CD14-positive monocyte (primary cell): ENCODE measurements around the gene ACSS2. TPM values are rescaled to one million over a fixed set of nuclear protein-coding genes. Genes with fewer than 3 reads are reported as not detected.
A peak's percentile ranks its signal among the peaks of the same experiment; 100 is the strongest.

Source experiments
- DNase-seq, 3 donors: peaks; one replicate each; pipeline ENCODE4 v3.0.0-alpha.2; 2011 to 2022
- H2AFZ ChIP-seq: 2 replicates; pipeline ENCODE4 v1.6.0; 2012; ENCODE audit warnings: mild to moderate bottlenecking, low read depth, low read length, inconsistent platforms; ENCODE audit not compliant: insufficient read depth, poor library complexity, severe bottlenecking
- H3K27ac ChIP-seq, 2 donors: 1 replicate in 1 of 2; 2 replicates in 1 of 2; pipeline ENCODE4 v1.5.1; 2012 to 2013; ENCODE audit warnings: low read length in 2 of 2, control low read depth in 1 of 2, inconsistent platforms in 1 of 2, low read depth in 1 of 2, mild to moderate bottlenecking in 1 of 2
- H3K27me3 ChIP-seq, 2 donors: one replicate each; pipeline versions ENCODE4 v1.6.0 to v1.6.1; 2011 to 2013; ENCODE audit warnings: low read length in 2 of 2; ENCODE audit not compliant: control insufficient read depth in 2 of 2, insufficient read depth in 2 of 2
- H3K36me3 ChIP-seq, 2 donors: replicated peaks in 1 of 2; 1 replicate in 1 of 2; 2 replicates in 1 of 2; pipeline versions ENCODE4 v1.5.1 to v1.6.1; 2012 to 2013; ENCODE audit warnings: low read length in 2 of 2, control low read depth in 1 of 2, inconsistent platforms in 1 of 2, mild to moderate bottlenecking in 1 of 2; ENCODE audit not compliant: insufficient read depth in 2 of 2, control insufficient read depth in 1 of 2
- H3K4me1 ChIP-seq, 2 donors: 1 replicate in 1 of 2; 2 replicates in 1 of 2; pipeline versions ENCODE4 v1.5.1 to v1.6.1; 2012 to 2013; ENCODE audit warnings: low read length in 2 of 2, control low read depth in 1 of 2, inconsistent platforms in 1 of 2, mild to moderate bottlenecking in 1 of 2, moderate library complexity in 1 of 2; ENCODE audit not compliant: insufficient read depth in 2 of 2, control insufficient read depth in 1 of 2
- H3K4me2 ChIP-seq: replicated peaks from 2 replicates; pipeline ENCODE3; 2012; ENCODE audit warnings: low read length, moderate library complexity, mild to moderate bottlenecking; ENCODE audit not compliant: poor library complexity, severe bottlenecking; ENCODE audit errors: extremely low read depth
- H3K4me3 ChIP-seq, 3 experiments: fragments of 200-600 bp in 1 of 3; sonication (generic) in 1 of 3; replicated peaks in 1 of 3; 1 replicate in 2 of 3; 2 replicates in 1 of 3; pipeline ENCODE4 v1.5.1; 2011 to 2013; ENCODE audit warnings: low read length in 3 of 3, mild to moderate bottlenecking in 3 of 3, control low read depth in 2 of 3, low read depth in 2 of 3, inconsistent platforms in 1 of 3, moderate library complexity in 1 of 3
- H3K79me2 ChIP-seq: 2 replicates; pipeline ENCODE4 v1.6.0; 2012; ENCODE audit warnings: mild to moderate bottlenecking, control low read depth, inconsistent platforms, low read length, moderate library complexity; ENCODE audit not compliant: insufficient read depth
- H3K9ac ChIP-seq: 2 replicates; pipeline ENCODE4 v1.6.0; 2017; ENCODE audit warnings: low read length, mild to moderate bottlenecking; ENCODE audit not compliant: insufficient read depth, poor library complexity, severe bottlenecking
- H3K9me3 ChIP-seq, 2 donors: replicated peaks in 1 of 2; 1 replicate in 1 of 2; 2 replicates in 1 of 2; pipeline versions ENCODE4 v1.5.1 to v1.6.1; 2012 to 2013; ENCODE audit warnings: low read length in 2 of 2, control low read depth in 1 of 2; ENCODE audit not compliant: control insufficient read depth in 1 of 2, insufficient read depth in 1 of 2
- H4K20me1 ChIP-seq: 2 replicates; pipeline ENCODE4 v1.6.0; 2012; ENCODE audit warnings: mild to moderate bottlenecking, low read length, control low read depth, moderate library complexity; ENCODE audit not compliant: insufficient read depth
- H3K27ac Mint-ChIP-seq, 7 donors: one replicate each; pipeline ENCODE4 v1.8.0; 2020; ENCODE audit warnings: mild to moderate bottlenecking in 7 of 7, mixed read lengths in 7 of 7, moderate library complexity in 6 of 7, inconsistent platforms in 2 of 7
- H3K27me3 Mint-ChIP-seq, 3 donors: one replicate each; pipeline ENCODE4 v1.8.0; 2021 to 2022; ENCODE audit warnings: low read depth in 3 of 3, mild to moderate bottlenecking in 3 of 3, mixed read lengths in 3 of 3, moderate library complexity in 3 of 3, inconsistent platforms in 1 of 3
- H3K36me3 Mint-ChIP-seq, 2 donors: one replicate each; pipeline ENCODE4 v1.8.0; 2020; ENCODE audit warnings: mixed read lengths in 2 of 2, inconsistent platforms in 1 of 2, mild to moderate bottlenecking in 1 of 2
- H3K4me1 Mint-ChIP-seq: one replicate; pipeline ENCODE4 v1.8.0; 2020; ENCODE audit warnings: mild to moderate bottlenecking, mixed read lengths
- H3K4me3 Mint-ChIP-seq, 2 donors: one replicate each; pipeline ENCODE4 v1.8.0; 2020; ENCODE audit warnings: mild to moderate bottlenecking in 2 of 2, mixed read lengths in 2 of 2, moderate library complexity in 1 of 2
- H3K9me3 Mint-ChIP-seq, 7 donors: one replicate each; pipeline ENCODE4 v1.8.0; 2020 to 2022; ENCODE audit warnings: mixed read lengths in 7 of 7, mild to moderate bottlenecking in 6 of 7, moderate library complexity in 6 of 7, inconsistent platforms in 2 of 7
- WGBS: methylation state at CpG from one replicate; pipeline ENCODE4 v1.1.5; 2013; ENCODE audit warnings: missing lambda C conversion rate; ENCODE audit not compliant: insufficient coverage; 5-methylcytosine and 5-hydroxymethylcytosine counted together
- intact Hi-C, 2 donors: fragments of 100-400 bp; cut with micrococcal nuclease; formaldehyde crosslinking; loops; one replicate each; pipeline versions ENCODE4 v1.15.0 to v1.15.1; 2023
- polyA plus RNA-seq, 3 donors: library from polyadenylated mRNA; depleted of rRNA in 1 of 3; unstranded in 2 of 3; stranded (reverse) in 1 of 3; fragments of 300-500 nt in 2 of 3; fragments of >200 nt in 1 of 3; fragmentation: Illumina TruSeq in 2 of 3; gene quantifications; 1 replicate in 2 of 3; 2 replicates in 1 of 3; pipeline ENCODE4 v1.2.3, GENCODE V29; 2012 to 2021
- TF ChIP-seq, protein P1 (sequence below): fragments of 200-600 bp; IDR thresholded peaks from one replicate; pipeline ENCODE4 v1.8.0; 2022; ENCODE audit warnings: antibody characterized with exemption, mild to moderate bottlenecking

ACSS2 gene
- polyA plus RNA-seq, 3 donors: 37.7 to 67.2 (median 48.4) TPM

DNA sequence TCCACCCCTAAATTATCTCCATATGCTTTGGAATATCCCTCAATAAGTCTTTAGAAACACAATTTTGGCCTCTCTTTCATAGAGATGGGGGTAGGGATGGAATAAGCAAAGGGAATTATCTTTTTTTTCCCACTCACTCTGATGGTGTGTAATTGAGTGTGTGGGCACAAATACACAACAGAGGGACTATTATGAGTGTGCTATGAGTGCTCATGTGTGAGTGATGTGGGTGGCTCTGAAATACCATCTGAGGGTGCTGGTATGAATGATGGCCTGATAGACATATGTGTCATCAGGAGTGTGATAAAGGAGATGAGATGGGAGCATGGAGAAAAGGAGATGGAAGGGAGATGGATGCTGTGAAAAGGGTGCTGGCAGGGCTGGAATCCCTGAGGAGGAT lies 43.6 kb downstream of the ACSS2 start:
- peaks cover 0 to 2% (median 0%) of the 10 kb centered on the region in 7 donors for H3K9me3 Mint-ChIP-seq
- peaks cover 0 to 2% (median 0%) of the 10 kb centered on the region in 3 donors for H3K27me3 Mint-ChIP-seq
- H3K36me3 Mint-ChIP-seq: peaks cover 5 to 37% of the 10 kb centered on the region in 2 donors
- Histone ChIP-seq H4K20me1 (no peaks in the 10 kb centered on the region), H3K27me3 (no peaks in the 10 kb centered on the region), H3K27ac (no peak overlapping the region), H3K4me2 (no peak overlapping the region), H3K9ac (no peak overlapping the region), H2AFZ (no peak overlapping the region), H3K4me3 (no peak overlapping the region), H3K79me2 (no peaks in the 10 kb centered on the region), H3K9me3 (no peaks in the 10 kb centered on the region), H3K36me3 (peaks cover 67 to 100% of the 10 kb centered on the region in 2 donors), H3K4me1 (no peaks in the 10 kb centered on the region)
- DNase-seq: no peak
- peaks cover 1% of the 10 kb centered on the region for H3K4me1 Mint-ChIP-seq
- H3K4me3 Mint-ChIP-seq: no peak overlapping the region
- TF ChIP-seq, protein P1, sequence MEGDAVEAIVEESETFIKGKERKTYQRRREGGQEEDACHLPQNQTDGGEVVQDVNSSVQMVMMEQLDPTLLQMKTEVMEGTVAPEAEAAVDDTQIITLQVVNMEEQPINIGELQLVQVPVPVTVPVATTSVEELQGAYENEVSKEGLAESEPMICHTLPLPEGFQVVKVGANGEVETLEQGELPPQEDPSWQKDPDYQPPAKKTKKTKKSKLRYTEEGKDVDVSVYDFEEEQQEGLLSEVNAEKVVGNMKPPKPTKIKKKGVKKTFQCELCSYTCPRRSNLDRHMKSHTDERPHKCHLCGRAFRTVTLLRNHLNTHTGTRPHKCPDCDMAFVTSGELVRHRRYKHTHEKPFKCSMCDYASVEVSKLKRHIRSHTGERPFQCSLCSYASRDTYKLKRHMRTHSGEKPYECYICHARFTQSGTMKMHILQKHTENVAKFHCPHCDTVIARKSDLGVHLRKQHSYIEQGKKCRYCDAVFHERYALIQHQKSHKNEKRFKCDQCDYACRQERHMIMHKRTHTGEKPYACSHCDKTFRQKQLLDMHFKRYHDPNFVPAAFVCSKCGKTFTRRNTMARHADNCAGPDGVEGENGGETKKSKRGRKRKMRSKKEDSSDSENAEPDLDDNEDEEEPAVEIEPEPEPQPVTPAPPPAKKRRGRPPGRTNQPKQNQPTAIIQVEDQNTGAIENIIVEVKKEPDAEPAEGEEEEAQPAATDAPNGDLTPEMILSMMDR: no peak
- H3K27ac Mint-ChIP-seq: peak overlapping the region in 2 of 7 donors; percentile 0
- intact Hi-C loops: no loop called here

DNA sequence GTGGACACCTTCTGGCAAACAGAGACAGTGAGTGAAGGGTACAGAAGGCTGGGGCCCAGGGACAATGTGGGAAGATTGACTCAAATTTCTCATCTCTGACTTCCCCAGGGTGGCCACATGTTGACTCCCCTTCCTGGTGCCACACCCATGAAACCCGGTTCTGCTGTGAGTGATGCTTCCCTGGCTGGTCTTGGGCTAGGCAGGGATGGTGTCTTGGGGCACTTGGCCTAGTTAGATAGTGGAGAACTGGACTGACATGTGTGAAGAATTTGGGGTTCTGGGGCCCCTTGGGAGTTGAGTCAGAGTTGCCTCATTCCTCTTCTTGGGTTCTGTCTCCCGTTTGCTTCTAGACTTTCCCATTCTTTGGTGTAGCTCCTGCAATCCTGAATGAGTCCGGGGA lies 45.0 kb downstream of the ACSS2 start:
- H4K20me1 ChIP-seq: no peaks in the 10 kb centered on the region
- H2AFZ ChIP-seq: no peak overlapping the region
- no peaks in the 10 kb centered on the region for H3K79me2 ChIP-seq
- peaks cover 79 to 100% of the 10 kb centered on the region in 2 donors for H3K36me3 ChIP-seq
- no peak overlapping the region for H3K4me2 ChIP-seq
- H3K4me3 ChIP-seq: no peak overlapping the region
- no peaks in the 10 kb centered on the region for H3K4me1 ChIP-seq
- intact Hi-C loops: no loop called here
- H3K9ac ChIP-seq: no peak overlapping the region
- WGBS: 100% methylated on average over 1 of the region's 3 CpGs
- no peaks in the 10 kb centered on the region for H3K9me3 ChIP-seq
- TF ChIP-seq, protein P1: no peak
- H3K27ac Mint-ChIP-seq: peak overlapping the region in 4 of 7 donors; percentile 14 to 61 (median 56)
- peaks cover 1% of the 10 kb centered on the region for H3K4me1 Mint-ChIP-seq
- DNase-seq: no peak
- H3K27me3 ChIP-seq: no peaks in the 10 kb centered on the region
- H3K4me3 Mint-ChIP-seq: no peak overlapping the region
- H3K27ac ChIP-seq: peak overlapping the region in 1 of 2 donors; percentile 24
- H3K9me3 Mint-ChIP-seq: peaks cover 0 to 2% (median 0%) of the 10 kb centered on the region in 7 donors
- H3K27me3 Mint-ChIP-seq: peaks cover 0 to 4% (median 0%) of the 10 kb centered on the region in 3 donors
- H3K36me3 Mint-ChIP-seq: peaks cover 0 to 38% of the 10 kb centered on the region in 2 donors
